Measurements from ENCODE around the gene ZNF335. TPM values are rescaled to one million over a fixed set of nuclear protein-coding genes. Genes with fewer than 3 reads are reported as not detected.

The ZNF335 gene
- total and polyA plus RNA-seq, 2 of the 13 experiments (the other 11 are each of a cell fraction or from before 2014, with no cell fraction given): 9.7 to 13.7 TPM

GRCh38 chr20:45925821-45926506 is 46.0 kb downstream of the ZNF335 start (continued):
- no peak for TF ChIP-seq NFIB (CRISPR knock-in tag; IDR thresholded peaks at IDR 0.05; ENCODE audit: borderline replicate concordance)
- TF ChIP-seq TFAP4 (IDR thresholded peaks at IDR 0.05; ENCODE audit: borderline replicate concordance, low read depth): peak; percentile 26; the same call in 1 of the 2 replicates
- TF ChIP-seq ZNF580 (CRISPR knock-in tag; IDR thresholded peaks at IDR 0.05; ENCODE audit: borderline replicate concordance, low read depth): no peak
- no peak for TF ChIP-seq CREBL2 (CRISPR knock-in tag; IDR thresholded peaks at IDR 0.05; ENCODE audit: borderline replicate concordance)
- no peak for TF ChIP-seq RBAK (CRISPR knock-in tag; IDR thresholded peaks at IDR 0.05)
- TF ChIP-seq ADNP (CRISPR knock-in tag; IDR thresholded peaks at IDR 0.05): 0 out of 2 replicates have a peak, but pooled peaks have one; percentile 4
- no peak for TF ChIP-seq MAZ (IDR thresholded peaks at IDR 0.05; ENCODE audit: borderline replicate concordance, low read depth, low read length)
- TF ChIP-seq MAZ (CRISPR knock-in tag; IDR thresholded peaks at IDR 0.05; ENCODE audit: low read depth): no peak
- TF ChIP-seq ZNF460 (CRISPR knock-in tag; IDR thresholded peaks at IDR 0.05; ENCODE audit: borderline replicate concordance): no peak
- TF ChIP-seq CENPX (CRISPR knock-in tag; IDR thresholded peaks at IDR 0.05): no peak
- TF ChIP-seq TFDP2 (CRISPR knock-in tag; IDR thresholded peaks at IDR 0.05): no peak
- no peak for TF ChIP-seq REXO4 (CRISPR knock-in tag; IDR thresholded peaks at IDR 0.05; ENCODE audit: borderline replicate concordance)
- TF ChIP-seq RFXANK (CRISPR knock-in tag; IDR thresholded peaks at IDR 0.05): no peak
- no peak for TF ChIP-seq RFX1 (IDR thresholded peaks at IDR 0.05)
- TF ChIP-seq CBX1 (IDR thresholded peaks at IDR 0.05; ENCODE audit: low read depth): no peak
- TF ChIP-seq SATB2 (CRISPR knock-in tag; IDR thresholded peaks at IDR 0.05): no peak
- peak; percentile 30; the same call in 1 of the 2 replicates for TF ChIP-seq PAXIP1 (CRISPR knock-in tag; conservative IDR thresholded peaks at IDR 0.05)
- no peak for TF ChIP-seq DPF2 (CRISPR knock-in tag; IDR thresholded peaks at IDR 0.05; ENCODE audit: borderline replicate concordance, low read depth)
- no peak for TF ChIP-seq ZNF800 (CRISPR knock-in tag; IDR thresholded peaks at IDR 0.05)
- no peak for TF ChIP-seq ZNF33A (CRISPR knock-in tag; IDR thresholded peaks at IDR 0.05; ENCODE audit: borderline replicate concordance)
- TF ChIP-seq ZKSCAN5 (CRISPR knock-in tag; IDR thresholded peaks at IDR 0.05): no peak
- no peak; the same call in 1 of the 2 replicates for TF ChIP-seq SMYD3 (CRISPR knock-in tag; IDR thresholded peaks at IDR 0.05)

All from HepG2 (cell line).